Measurements from ENCODE around the gene EZH1. TPM values are rescaled to one million over a fixed set of nuclear protein-coding genes. Genes with fewer than 3 reads are reported as not detected.

Gene EZH1
- total RNA-seq (32.9 TPM), polyA plus RNA-seq (40.4 TPM)

GRCh38 chr17:42744806-42745617 is at the start of gene EZH1:
Gene EZH1 (minus strand): TSS chr17:42745040. CDS start chr17:42728941, 16,099 bp downstream.
- Histone ChIP-seq H3K4me1 (ENCODE audit: insufficient read depth) (no peaks in the 10 kb centered on the region), H3K4me3 (ENCODE audit: low read depth, low read length) (peak within 1 kb of the TSS; percentile 74), H3K27ac (ENCODE audit: low read depth) (peak within 1 kb of the TSS; percentile 93), H3K36me3 (ENCODE audit: insufficient read depth) (no peaks in the 10 kb centered on the region)
- WGBS = 5% methylated on average over 50 of the region's 50 CpGs
- DNase-seq (ENCODE audit: extremely low spot score) = peak; percentile 76

- no peak for DNase-seq (ENCODE audit: extremely low spot score)
- no peak overlapping the region for H3K27ac ChIP-seq (ENCODE audit: low read depth)
- H3K4me1 ChIP-seq (ENCODE audit: insufficient read depth) = no peaks in the 10 kb centered on the region
- no peaks in the 10 kb centered on the region for H3K36me3 ChIP-seq (ENCODE audit: insufficient read depth)
- H3K4me3 ChIP-seq (ENCODE audit: low read depth, low read length) = no peak overlapping the region
- WGBS = 65% methylated on average over 5 of the region's 5 CpGs
Observed at GRCh38 chr17:42792545-42792944, 47.7 kb upstream of the EZH1 start.

GRCh38 chr17:42791948-42792347 is 47.1 kb upstream of the EZH1 start:
- Histone ChIP-seq H3K4me3 (ENCODE audit: low read depth, low read length) (no peak overlapping the region), H3K4me1 (ENCODE audit: insufficient read depth) (no peaks in the 10 kb centered on the region), H3K27ac (ENCODE audit: low read depth) (no peak overlapping the region), H3K36me3 (ENCODE audit: insufficient read depth) (no peaks in the 10 kb centered on the region)
- DNase-seq (ENCODE audit: extremely low spot score) = no peak
- 71% methylated on average over 2 of the region's 2 CpGs for WGBS

- no peaks in the 10 kb centered on the region for H3K36me3 ChIP-seq (ENCODE audit: insufficient read depth)
- no peak for DNase-seq (ENCODE audit: extremely low spot score)
- H3K4me3 ChIP-seq (ENCODE audit: low read depth, low read length) = no peak overlapping the region
- no peak overlapping the region for H3K27ac ChIP-seq (ENCODE audit: low read depth)
- no peaks in the 10 kb centered on the region for H3K4me1 ChIP-seq (ENCODE audit: insufficient read depth)
- WGBS = 80% methylated on average over 11 of the region's 11 CpGs
Observed at GRCh38 chr17:42787266-42787665, 42.4 kb upstream of the EZH1 start.

- H3K4me1 ChIP-seq (ENCODE audit: insufficient read depth) = peaks cover 2% of the 10 kb centered on the region
- no peak overlapping the region for H3K4me3 ChIP-seq (ENCODE audit: low read depth, low read length)
- DNase-seq (ENCODE audit: extremely low spot score) = no peak
- 10% methylated on average over 52 of the region's 52 CpGs for WGBS
- H3K36me3 ChIP-seq (ENCODE audit: insufficient read depth) = no peaks in the 10 kb centered on the region
- no peak overlapping the region for H3K27ac ChIP-seq (ENCODE audit: low read depth)
Observed at GRCh38 chr17:42784811-42785592, 40.2 kb upstream of the EZH1 start.

GRCh38 chr17:42784409-42784808 is 39.6 kb upstream of the EZH1 start:
- 17% methylated on average over 25 of the region's 25 CpGs for WGBS
- no peak for DNase-seq (ENCODE audit: extremely low spot score)
- Histone ChIP-seq H3K27ac (ENCODE audit: low read depth) (no peak overlapping the region), H3K4me1 (ENCODE audit: insufficient read depth) (peaks cover 2% of the 10 kb centered on the region), H3K36me3 (ENCODE audit: insufficient read depth) (no peaks in the 10 kb centered on the region), H3K4me3 (ENCODE audit: low read depth, low read length) (no peak overlapping the region)

- Histone ChIP-seq H3K36me3 (ENCODE audit: insufficient read depth) (no peaks in the 10 kb centered on the region), H3K4me1 (ENCODE audit: insufficient read depth) (peaks cover 2% of the 10 kb centered on the region), H3K27ac (ENCODE audit: low read depth) (no peak overlapping the region), H3K4me3 (ENCODE audit: low read depth, low read length) (no peak overlapping the region)
- 11% methylated on average over 22 of the region's 22 CpGs for WGBS
- DNase-seq (ENCODE audit: extremely low spot score) = no peak
Observed at GRCh38 chr17:42783791-42784138, 38.9 kb upstream of the EZH1 start.

GRCh38 chr17:42783062-42783790 is 38.4 kb upstream of the EZH1 start:
- Histone ChIP-seq H3K4me1 (ENCODE audit: insufficient read depth) (peaks cover 2% of the 10 kb centered on the region), H3K27ac (ENCODE audit: low read depth) (no peak overlapping the region), H3K4me3 (ENCODE audit: low read depth, low read length) (no peak overlapping the region), H3K36me3 (ENCODE audit: insufficient read depth) (no peaks in the 10 kb centered on the region)
- no peak for DNase-seq (ENCODE audit: extremely low spot score)
- 25% methylated on average over 9 of the region's 9 CpGs for WGBS

GRCh38 chr17:42782166-42783061 is 37.6 kb upstream of the EZH1 start:
- Histone ChIP-seq H3K4me3 (ENCODE audit: low read depth, low read length) (peak overlapping the region; percentile 10), H3K4me1 (ENCODE audit: insufficient read depth) (peaks cover 2% of the 10 kb centered on the region), H3K36me3 (ENCODE audit: insufficient read depth) (no peaks in the 10 kb centered on the region), H3K27ac (ENCODE audit: low read depth) (no peak overlapping the region)
- WGBS = 26% methylated on average over 29 of the region's 29 CpGs
- no peak for DNase-seq (ENCODE audit: extremely low spot score)

- Histone ChIP-seq H3K27ac (ENCODE audit: low read depth) (no peak overlapping the region), H3K4me3 (ENCODE audit: low read depth, low read length) (no peak overlapping the region), H3K36me3 (ENCODE audit: insufficient read depth) (no peaks in the 10 kb centered on the region), H3K4me1 (ENCODE audit: insufficient read depth) (peaks cover 2% of the 10 kb centered on the region)
- no peak for DNase-seq (ENCODE audit: extremely low spot score)
- 32% methylated on average over 10 of the region's 10 CpGs for WGBS
Observed at GRCh38 chr17:42781639-42782165, 36.9 kb upstream of the EZH1 start.

- Histone ChIP-seq H3K4me1 (ENCODE audit: insufficient read depth) (peaks cover 2% of the 10 kb centered on the region), H3K27ac (ENCODE audit: low read depth) (no peak overlapping the region), H3K4me3 (ENCODE audit: low read depth, low read length) (peak overlapping the region; percentile 34), H3K36me3 (ENCODE audit: insufficient read depth) (no peaks in the 10 kb centered on the region)
- no peak for DNase-seq (ENCODE audit: extremely low spot score)
- 5% methylated on average over 39 of the region's 39 CpGs for WGBS
Observed at GRCh38 chr17:42780851-42781638, 36.2 kb upstream of the EZH1 start.

Data from urinary bladder (tissue), 4 donors.